ENCODE data around the gene AOPEP. TPM values are rescaled to one million over a fixed set of nuclear protein-coding genes. Genes with fewer than 3 reads are reported as not detected.

AOPEP gene
- total RNA-seq, 4 donors from 2014 or later = 80.7 to 428 (median 126) TPM

- Histone ChIP-seq H3K27ac (peak overlapping the region; percentile 64 to 96), H3K4me1 (peaks cover 29 to 41% of the 10 kb centered on the region in 2 donors)
Observed at GRCh38 chr9:95061916-95062595, 335.6 kb downstream of the AOPEP start.

GRCh38 chr9:95062596-95063065 is 336.1 kb downstream of the AOPEP start:
- DNase-seq = no peak
- H3K27ac ChIP-seq = peak overlapping the region; percentile 64 to 96
- H3K9me3 ChIP-seq = no peaks in the 10 kb centered on the region
- TF ChIP-seq POLR2A (IDR thresholded peaks at IDR 0.05) = no peak
- TF ChIP-seq CTCF (IDR thresholded peaks at IDR 0.05) = no peak
- no peaks in the 10 kb centered on the region for H3K27me3 ChIP-seq
- peaks cover 29 to 41% of the 10 kb centered on the region in 2 donors for H3K4me1 ChIP-seq
- H3K4me3 ChIP-seq = no peak overlapping the region
- H3K36me3 ChIP-seq = no peaks in the 10 kb centered on the region
- intact Hi-C loops (cut with DNase I; ENCODE audit: low total_unique reads) = no loop called here

More at GRCh38 chr9:95061916-95062595, 335.6 kb downstream of the AOPEP start:
- DNase-seq = no peak
- intact Hi-C loops (cut with DNase I; ENCODE audit: low total_unique reads) = no loop called here
- Histone ChIP-seq H3K4me3 (no peak overlapping the region), H3K36me3 (no peaks in the 10 kb centered on the region), H3K27me3 (no peaks in the 10 kb centered on the region), H3K9me3 (no peaks in the 10 kb centered on the region)
- no peak for TF ChIP-seq POLR2A (IDR thresholded peaks at IDR 0.05)
- TF ChIP-seq CTCF (IDR thresholded peaks at IDR 0.05) = no peak

- no peaks in the 10 kb centered on the region for H3K9me3 ChIP-seq
- no peaks in the 10 kb centered on the region for H3K27me3 ChIP-seq
- no peak for DNase-seq
- H3K27ac ChIP-seq = peak overlapping the region; percentile 64 to 96
- no peak overlapping the region for H3K4me3 ChIP-seq
- intact Hi-C loops (cut with DNase I; ENCODE audit: low total_unique reads) = no loop called here
- TF ChIP-seq CTCF (IDR thresholded peaks at IDR 0.05) = no peak
- no peak for TF ChIP-seq POLR2A (IDR thresholded peaks at IDR 0.05)
- H3K36me3 ChIP-seq = no peaks in the 10 kb centered on the region
- peaks cover 26 to 39% of the 10 kb centered on the region in 2 donors for H3K4me1 ChIP-seq
Observed at GRCh38 chr9:95063300-95063699, 336.8 kb downstream of the AOPEP start.

- peak in 1 of 2 donors; percentile 43 for DNase-seq
- Histone ChIP-seq H3K4me1 (peaks cover 19 to 32% of the 10 kb centered on the region in 2 donors), H3K27ac (peak overlapping the region; percentile 64 to 96), H3K36me3 (no peaks in the 10 kb centered on the region), H3K27me3 (no peaks in the 10 kb centered on the region), H3K4me3 (no peak overlapping the region), H3K9me3 (no peaks in the 10 kb centered on the region)
- intact Hi-C loops (cut with DNase I; ENCODE audit: low total_unique reads) = no loop called here
- no peak for TF ChIP-seq CTCF (IDR thresholded peaks at IDR 0.05)
- no peak for TF ChIP-seq POLR2A (IDR thresholded peaks at IDR 0.05)
Observed at GRCh38 chr9:95065224-95065623, 338.7 kb downstream of the AOPEP start.

GRCh38 chr9:95067057-95067456 is 340.6 kb downstream of the AOPEP start:
- no peaks in the 10 kb centered on the region for H3K36me3 ChIP-seq
- H3K9me3 ChIP-seq = no peaks in the 10 kb centered on the region
- intact Hi-C loops (cut with DNase I; ENCODE audit: low total_unique reads) = no loop called here
- DNase-seq = no peak
- peaks cover 21 to 36% of the 10 kb centered on the region in 2 donors for H3K4me1 ChIP-seq
- no peaks in the 10 kb centered on the region for H3K27me3 ChIP-seq
- H3K4me3 ChIP-seq = no peak overlapping the region
- H3K27ac ChIP-seq = peak overlapping the region; percentile 4 to 96
- no peak for TF ChIP-seq CTCF (IDR thresholded peaks at IDR 0.05)
- no peak for TF ChIP-seq POLR2A (IDR thresholded peaks at IDR 0.05)

Data from uterus (tissue), 4 donors.